ENCODE measurements around the gene GAREM1. TPM values are rescaled to one million over a fixed set of nuclear protein-coding genes. Genes with fewer than 3 reads are reported as not detected.

GAREM1 gene
- total and polyA plus RNA-seq, 2 of the 8 experiments (the other 6 are each of a cell fraction or from before 2014, with no cell fraction given) = 3.6 to 9.2 TPM

- TF ChIP-seq CHD7 (IDR thresholded peaks at IDR 0.05; ENCODE audit: insufficient replicate concordance, low read length) (no peak), RXRA (IDR thresholded peaks at IDR 0.05; ENCODE audit: insufficient read depth, low read depth, low read length) (no peak), POU5F1 (IDR thresholded peaks at IDR 0.05; ENCODE audit: low read depth, low read length) (no peak), ATF3 (IDR thresholded peaks at IDR 0.05; ENCODE audit: insufficient read depth, low read depth, low read length) (no peak), SUZ12 (IDR thresholded peaks at IDR 0.05; ENCODE audit: low read length) (no peak), EGR1 (IDR thresholded peaks at IDR 0.05; ENCODE audit: borderline replicate concordance, low read depth, low read length) (no peak), EP300 (IDR thresholded peaks at IDR 0.05; ENCODE audit: borderline replicate concordance in 1 of 2, low read depth in 2 of 2, low read length in 2 of 2) (no peak), CREB1 (IDR thresholded peaks at IDR 0.05) (no peak)
Measured at GRCh38 chr18:32507093-32507492, 36.4 kb upstream of the GAREM1 start (continued).

Measured in H1 (cell line).